B cell (primary cell): ENCODE data around the gene HOXB8. TPM values are rescaled to one million over a fixed set of nuclear protein-coding genes. Genes with fewer than 3 reads are reported as not detected.

Experiments
- ATAC-seq: fragments of 200-7000 bp; cut with Tn5 transposase; one replicate; pipeline ENCODE4 v1.10.0; 2021; ENCODE audit warnings: low read depth, mild to moderate bottlenecking, moderate number of reproducible peaks, moderate library complexity
- CTCF ChIA-PET: fragments of 350-600 bp; sonication (Branson Sonifier 250); formaldehyde crosslinking; loops from one replicate; lab custom pipeline; 2021; ENCODE audit warnings: antibody characterized with exemption, inconsistent platforms; lab: Charles Lee
- POLR2A ChIA-PET: fragments of 350-600 bp; sonication (Branson Sonifier 250); formaldehyde crosslinking; loops from one replicate; lab custom pipeline; 2021; ENCODE audit warnings: antibody characterized with exemption; lab: Charles Lee
- DNase-seq: peaks from one replicate; pipeline ENCODE4 v3.0.0; 2013
- H2AFZ ChIP-seq: 2 replicates; pipeline ENCODE4 v1.6.1; 2012; ENCODE audit warnings: mild to moderate bottlenecking, low read depth, low read length; ENCODE audit not compliant: insufficient read depth, poor library complexity, severe bottlenecking
- H3K27ac ChIP-seq, 2 donors: 1 replicate in 1 of 2; 2 replicates in 1 of 2; pipeline ENCODE4 v1.5.1; 2012 to 2013; ENCODE audit warnings: low read length in 2 of 2, mild to moderate bottlenecking in 2 of 2, moderate library complexity in 1 of 2
- H3K27me3 ChIP-seq, 4 experiments: fragments of 200-600 bp in 1 of 4; sonication (generic) in 1 of 4; replicated peaks in 1 of 4; 1 replicate in 2 of 4; 2 replicates in 2 of 4; pipeline versions ENCODE4 v1.6.1 to v1.7.0; 2013 to 2016; ENCODE audit warnings: low read length in 3 of 4, mild to moderate bottlenecking in 2 of 4, mixed read lengths in 1 of 4, moderate library complexity in 1 of 4; ENCODE audit not compliant: insufficient read depth in 4 of 4, control insufficient read depth in 3 of 4; ENCODE audit errors: control extremely low read depth in 1 of 4
- H3K36me3 ChIP-seq, 2 experiments: replicated peaks in 1 of 2; 1 replicate in 1 of 2; 2 replicates in 1 of 2; pipeline versions ENCODE4 v1.6.1 to v1.7.1; 2013; ENCODE audit warnings: low read length in 1 of 2; ENCODE audit not compliant: insufficient read depth in 2 of 2, control insufficient read depth in 1 of 2; ENCODE audit errors: control extremely low read depth in 1 of 2, extremely low read depth in 1 of 2
- H3K4me1 ChIP-seq, 2 donors: fragments of 200-600 bp in 1 of 2; sonication (generic) in 1 of 2; 1 replicate in 1 of 2; 2 replicates in 1 of 2; pipeline versions ENCODE4 v1.5.1 to v1.6.1; 2013 to 2017; ENCODE audit warnings: low read length in 2 of 2; ENCODE audit not compliant: control insufficient read depth in 2 of 2, insufficient read depth in 2 of 2
- H3K4me2 ChIP-seq: replicated peaks from 2 replicates; pipeline ENCODE3; 2012; ENCODE audit warnings: mild to moderate bottlenecking, low read depth, low read length; ENCODE audit not compliant: poor library complexity, severe bottlenecking
- H3K4me3 ChIP-seq, 5 experiments: fragments of 200-600 bp in 1 of 5; sonication (generic) in 1 of 5; 1 replicate in 3 of 5; 2 replicates in 2 of 5; pipeline versions ENCODE4 v1.5.1 to v1.7.0; 2011 to 2016; ENCODE audit warnings: low read length in 4 of 5, mild to moderate bottlenecking in 4 of 5, low read depth in 2 of 5, control low read depth in 1 of 5, moderate library complexity in 1 of 5; ENCODE audit not compliant: insufficient read depth in 1 of 5; ENCODE audit errors: control extremely low read depth in 1 of 5, extremely low read depth in 1 of 5
- H3K79me2 ChIP-seq: fragments of 200-600 bp; sonication (generic); one replicate; pipeline ENCODE4 v1.6.0; 2016; ENCODE audit warnings: low read length; ENCODE audit not compliant: control insufficient read depth, insufficient read depth
- H3K9ac ChIP-seq: fragments of 200-600 bp; sonication (generic); 2 replicates; pipeline ENCODE4 v1.6.1; 2017; ENCODE audit warnings: mild to moderate bottlenecking, low read length, moderate library complexity
- H3K9me3 ChIP-seq, 3 donors: one replicate each; pipeline versions ENCODE4 v1.6.1 to v1.7.1; 2013; ENCODE audit warnings: low read length in 2 of 3; ENCODE audit not compliant: control insufficient read depth in 2 of 3, insufficient read depth in 1 of 3; ENCODE audit errors: control extremely low read depth in 1 of 3
- H4K20me1 ChIP-seq: 2 replicates; pipeline ENCODE4 v1.6.0; 2012; ENCODE audit warnings: mild to moderate bottlenecking, low read length; ENCODE audit not compliant: insufficient read depth, control insufficient read depth, poor library complexity, severe bottlenecking
- H3K27ac Mint-ChIP-seq: one replicate; pipeline ENCODE4 v1.8.0; 2021; ENCODE audit warnings: mixed read lengths
- H3K27me3 Mint-ChIP-seq: one replicate; pipeline ENCODE4 v1.8.0; 2021; ENCODE audit warnings: mixed read lengths
- H3K4me1 Mint-ChIP-seq: one replicate; pipeline ENCODE4 v1.8.0; 2021; ENCODE audit warnings: mixed read lengths
- H3K4me3 Mint-ChIP-seq: one replicate; pipeline ENCODE4 v1.8.0; 2021; ENCODE audit warnings: mixed read lengths
- H3K9me3 Mint-ChIP-seq: one replicate; pipeline ENCODE4 v1.8.0; 2022; ENCODE audit warnings: mixed read lengths; ENCODE audit not compliant: insufficient read depth
- CTCF ChIP-seq: fragments of 200-600 bp; IDR thresholded peaks from one replicate; pipeline ENCODE4 v1.8.0; 2022; ENCODE audit warnings: antibody characterized with exemption, mild to moderate bottlenecking
- EZH2 ChIP-seq: IDR thresholded peaks from 2 replicates; pipeline ENCODE4 v1.6.1; 2012; ENCODE audit warnings: borderline replicate concordance, low read depth, mild to moderate bottlenecking, moderate library complexity, low read length; ENCODE audit not compliant: insufficient read depth, poor library complexity, severe bottlenecking
- WGBS: methylation state at CpG from one replicate; pipeline ENCODE4 v1.1.5; 2013; ENCODE audit warnings: missing lambda C conversion rate; ENCODE audit not compliant: insufficient coverage; 5-methylcytosine and 5-hydroxymethylcytosine counted together
- intact Hi-C: fragments of 100-400 bp; cut with micrococcal nuclease; formaldehyde crosslinking; loops from one replicate; pipeline ENCODE4 v1.10.0; 2022
- polyA plus RNA-seq: library from polyadenylated mRNA; depleted of rRNA; stranded (reverse); fragments of >200 nt; gene quantifications from 2 replicates; pipeline ENCODE4 v1.2.3, GENCODE V29; 2012
- total RNA-seq, 2 donors: library from RNA; stranded (reverse); fragments of 120-200 nt in 1 of 2; gene quantifications; 1 replicate in 1 of 2; 2 replicates in 1 of 2; pipeline versions ENCODE4 v1.2.3 to v1.2.4, GENCODE V29; 2013 to 2022

HOXB8 gene
- total and polyA plus RNA-seq, 2 donors (not counting 1 experiment from before 2014, with no cell fraction given), result not detected

GRCh38 chr17:48615963-48616716, 1.0 kb upstream of the HOXB8 start:
- 71% methylated on average over 4 of the region's 17 CpGs for WGBS
- Histone ChIP-seq H3K9me3 (peaks cover 0 to 28% (median 0%) of the 10 kb centered on the region in 3 donors), H3K27ac (no peak overlapping the region), H4K20me1 (no peaks in the 10 kb centered on the region), H2AFZ (no peak overlapping the region), H3K4me1 (peaks cover 54 to 71% of the 10 kb centered on the region in 2 donors), H3K4me2 (no peak overlapping the region), H3K79me2 (no peaks in the 10 kb centered on the region), H3K4me3 (no peak overlapping the region), H3K27me3 (peaks cover 0 to 93% (median 63%) of the 10 kb centered on the region in 4 experiments), H3K36me3 (no peaks in the 10 kb centered on the region), H3K9ac (no peak overlapping the region)
- TF ChIP-seq EZH2 (no peak), CTCF (no peak)
- intact Hi-C loops, result no loop called here
- no peak overlapping the region for H3K4me3 Mint-ChIP-seq
- ChIA-PET POLR2A (no interaction called here), CTCF (interaction anchor here (0.7 to 2.1 kb wide), 6 partner anchors 10 to 357 kb away, joined by 3 to 7 read pairs (median 3); partner anchors contain the start of gene HOXB9)
- H3K9me3 Mint-ChIP-seq, result no peaks in the 10 kb centered on the region
- ATAC-seq, result no peak
- H3K27ac Mint-ChIP-seq, result peak overlapping the region; percentile 20
- H3K4me1 Mint-ChIP-seq, result peaks cover 46% of the 10 kb centered on the region
- H3K27me3 Mint-ChIP-seq, result peaks cover 81% of the 10 kb centered on the region
- DNase-seq, result peak; percentile 29
